HL-60/S4 treated with retinoic acid at 250 ng/mL for 4 days and 3 days (cell line): ENCODE results near the gene GNG7.
"Not testable (repeated sequence)": the region's sequence is repeated elsewhere in the genome, so short reads cannot be mapped to it uniquely, and the experiment has no call there.

Source experiments
- in situ Hi-C: fragments of 300-500 bp; cut with MboI; formaldehyde crosslinking; loops from 2 replicates; pipeline ENCODE4 v1.7.0; 2022; ENCODE audit warnings: low sequenced_read_pairs

The GNG7 gene

GRCh38 chr19:2556221-2557092 lies 146.0 kb downstream of the GNG7 start:
- in situ Hi-C loops = no loop called here

GRCh38 chr19:2555422-2556220 lies 146.9 kb downstream of the GNG7 start:
- in situ Hi-C loops = no loop called here

DNA sequence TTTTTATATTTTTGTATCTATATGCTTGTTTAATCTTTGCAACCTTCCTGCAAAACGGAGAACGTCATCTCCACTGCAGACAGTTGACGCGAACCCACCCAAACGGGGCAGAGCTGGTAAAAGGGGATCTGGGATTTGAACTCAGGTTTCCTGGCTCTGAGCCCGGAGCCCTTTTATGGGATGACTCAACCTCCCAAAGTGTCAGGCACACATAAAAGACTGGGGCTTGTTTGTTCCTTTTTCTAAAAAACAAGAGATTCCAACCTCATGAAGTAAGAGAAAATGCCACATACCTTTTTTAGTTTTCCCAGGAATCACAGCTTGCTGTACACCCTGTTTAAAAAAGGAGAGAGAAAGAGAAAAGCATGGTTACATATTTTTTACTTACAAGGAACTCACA lies 147.6 kb downstream of the GNG7 start:
- in situ Hi-C loops = no loop called here

- in situ Hi-C loops = no loop called here
Measured at GRCh38 chr19:2553510-2553909, 149.0 kb downstream of the GNG7 start.

DNA sequence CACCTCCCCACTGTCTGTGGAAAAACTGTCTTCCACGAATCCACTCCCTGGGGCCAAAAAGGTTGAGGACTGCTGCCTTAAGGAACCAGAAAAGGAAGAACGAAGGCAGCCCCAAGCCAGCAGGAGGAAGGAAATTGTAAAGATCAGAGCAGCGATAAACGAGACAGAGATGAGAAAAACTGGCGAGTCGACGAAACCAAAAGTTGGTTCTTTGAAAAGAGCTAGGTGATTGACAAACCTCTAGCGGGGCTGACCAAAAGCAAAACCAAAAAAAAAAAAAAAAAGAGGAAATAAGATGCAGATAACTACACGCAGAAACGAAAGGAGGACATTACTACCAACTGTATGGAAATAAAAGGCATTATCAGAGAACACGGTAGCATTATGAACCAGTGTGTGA lies 149.6 kb downstream of the GNG7 start:
- in situ Hi-C loops = no loop called here

- in situ Hi-C loops = no loop called here
Measured at GRCh38 chr19:2551864-2552185, 150.7 kb downstream of the GNG7 start.

- in situ Hi-C loops = no loop called here
Measured at GRCh38 chr19:2551172-2551863, 151.2 kb downstream of the GNG7 start.

DNA sequence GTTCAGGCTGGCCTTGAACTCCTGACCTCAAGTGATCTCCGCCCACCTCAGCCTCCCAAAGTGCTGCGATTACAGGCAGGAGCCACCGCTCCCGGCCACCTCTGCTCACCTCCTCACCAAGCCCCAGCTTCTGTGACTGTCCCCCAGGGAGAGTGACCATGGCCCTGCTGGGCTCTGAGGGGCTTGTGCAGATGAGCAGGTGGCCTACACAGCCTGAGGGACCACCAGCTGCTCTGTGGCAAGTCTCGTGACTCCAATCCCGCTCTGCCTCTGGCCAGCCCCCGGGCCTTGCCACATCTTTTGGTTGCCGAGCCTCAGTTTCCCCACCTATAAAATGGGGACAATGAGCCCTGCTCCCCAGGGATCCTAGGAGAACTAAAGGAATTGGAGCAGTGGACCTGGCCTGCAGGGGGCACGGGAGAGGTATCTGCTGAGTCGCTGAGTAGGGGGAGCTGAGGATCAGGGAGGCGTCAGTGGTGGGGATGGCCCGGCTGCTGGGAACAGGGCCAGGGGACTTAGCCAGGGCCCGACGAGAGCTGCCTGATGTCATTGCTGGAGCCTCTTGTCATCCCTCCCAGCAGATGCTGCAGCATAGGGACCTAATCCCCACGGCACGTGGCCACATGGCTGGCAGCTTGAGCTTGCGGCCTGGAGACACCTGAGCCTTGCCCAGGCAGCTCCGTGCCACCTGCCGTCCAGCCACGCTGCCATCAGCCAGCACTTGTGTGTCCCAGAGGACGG lies 151.9 kb downstream of the GNG7 start:
- in situ Hi-C loops = no loop called here

DNA sequence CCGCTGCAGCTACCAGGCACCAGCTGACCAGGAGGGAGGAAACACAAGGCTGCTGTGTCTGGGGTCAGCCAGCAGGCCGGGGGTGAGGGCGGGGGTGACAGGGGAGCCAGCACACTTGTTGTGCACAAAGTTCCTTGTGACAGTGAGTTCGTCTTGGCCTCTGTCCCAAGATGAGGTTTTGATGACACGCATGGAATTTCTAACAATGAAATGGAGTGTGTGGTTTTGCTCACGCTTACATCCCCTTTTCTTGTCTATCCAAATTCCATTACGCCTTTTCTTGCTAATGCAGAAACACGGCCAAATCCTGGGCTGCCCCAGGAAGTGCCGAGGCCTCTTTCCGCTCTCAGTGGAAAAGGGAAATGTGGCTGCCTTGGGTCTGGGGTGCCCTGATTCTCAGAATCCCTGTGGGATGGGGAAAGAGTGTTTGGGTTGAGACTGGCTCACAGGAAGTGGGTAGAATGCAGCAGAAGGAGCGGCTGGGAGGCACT lies 152.7 kb downstream of the GNG7 start:
- in situ Hi-C loops = no loop called here

DNA sequence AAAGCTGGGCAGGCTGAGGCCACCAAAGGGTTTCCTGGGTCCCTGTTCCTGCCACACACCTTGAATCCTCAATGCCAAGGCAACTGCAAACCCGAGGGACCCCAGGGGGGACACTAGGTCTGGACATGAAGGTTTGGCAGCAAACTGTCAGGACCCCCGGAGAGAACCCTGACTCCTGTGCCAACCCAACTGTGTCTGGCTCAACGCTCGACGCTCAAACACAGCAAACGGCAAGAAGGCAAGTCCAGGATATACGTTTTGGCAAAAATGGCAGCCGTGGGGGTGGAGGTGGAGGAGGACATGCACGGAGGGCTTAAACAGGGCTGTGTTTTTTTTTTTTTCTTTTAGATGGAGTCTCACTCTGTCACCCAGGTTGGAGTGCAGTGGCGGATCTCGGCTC lies 153.5 kb downstream of the GNG7 start:
- in situ Hi-C loops = no loop called here

DNA sequence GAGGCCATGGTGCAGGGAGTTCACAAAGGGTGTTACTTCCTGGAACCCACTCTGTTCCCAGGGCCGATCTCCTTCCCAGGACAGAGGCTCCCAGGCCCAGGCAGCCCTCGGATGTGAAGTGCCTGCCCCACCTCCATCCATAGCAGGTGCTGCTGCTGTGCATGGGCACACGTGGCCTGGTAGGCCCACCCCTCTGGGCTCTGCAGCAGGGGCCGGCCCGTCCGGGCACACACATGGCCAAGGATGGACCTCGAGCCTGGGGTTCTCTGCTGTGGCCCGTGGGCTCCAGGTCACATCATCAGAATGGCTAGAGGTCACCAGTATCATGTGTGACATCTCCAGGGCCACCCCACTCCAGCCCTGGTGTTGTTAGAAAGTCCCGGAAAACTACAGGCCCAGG lies 154.8 kb downstream of the GNG7 start:
- in situ Hi-C loops = no loop called here

- in situ Hi-C loops = no loop called here
Measured at GRCh38 chr19:2547033-2547680, 155.3 kb downstream of the GNG7 start.

GRCh38 chr19:2546128-2547032 lies 156.1 kb downstream of the GNG7 start:
- in situ Hi-C loops = no loop called here

DNA sequence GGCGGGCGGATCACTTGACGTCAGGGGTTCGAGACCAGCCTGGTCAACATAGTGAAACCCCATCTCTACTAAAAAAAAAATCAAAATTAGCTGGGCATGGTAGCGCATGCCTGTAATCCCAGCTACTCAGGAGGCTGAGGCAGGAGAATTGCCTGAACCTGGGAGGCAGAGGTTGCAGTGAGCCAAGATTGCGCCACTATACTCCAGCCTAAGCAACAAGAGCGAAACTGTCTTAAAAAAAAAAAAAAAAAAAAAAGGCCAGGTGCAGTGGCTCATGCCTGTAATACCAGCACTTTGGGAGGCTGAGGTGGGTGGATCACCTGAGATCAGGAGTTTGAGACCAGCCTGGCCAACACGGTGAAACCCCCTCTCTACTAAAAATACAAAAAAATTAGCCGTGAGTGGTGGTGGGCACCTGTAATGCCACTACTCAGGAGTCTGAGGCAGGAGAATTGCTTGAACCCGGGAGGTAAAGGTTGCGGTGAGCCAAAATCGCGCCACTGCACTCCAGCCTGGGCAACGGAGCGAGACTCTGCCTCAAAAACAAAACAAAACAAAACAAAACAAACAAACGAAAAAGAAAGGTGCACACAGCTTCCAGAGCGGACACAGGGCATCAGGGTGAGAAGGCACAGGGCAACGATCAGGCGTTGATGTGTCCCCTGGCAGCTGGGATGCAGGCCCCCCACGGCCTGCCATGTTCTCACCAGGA lies 156.9 kb downstream of the GNG7 start:
- in situ Hi-C loops = not testable (repeated sequence)

DNA sequence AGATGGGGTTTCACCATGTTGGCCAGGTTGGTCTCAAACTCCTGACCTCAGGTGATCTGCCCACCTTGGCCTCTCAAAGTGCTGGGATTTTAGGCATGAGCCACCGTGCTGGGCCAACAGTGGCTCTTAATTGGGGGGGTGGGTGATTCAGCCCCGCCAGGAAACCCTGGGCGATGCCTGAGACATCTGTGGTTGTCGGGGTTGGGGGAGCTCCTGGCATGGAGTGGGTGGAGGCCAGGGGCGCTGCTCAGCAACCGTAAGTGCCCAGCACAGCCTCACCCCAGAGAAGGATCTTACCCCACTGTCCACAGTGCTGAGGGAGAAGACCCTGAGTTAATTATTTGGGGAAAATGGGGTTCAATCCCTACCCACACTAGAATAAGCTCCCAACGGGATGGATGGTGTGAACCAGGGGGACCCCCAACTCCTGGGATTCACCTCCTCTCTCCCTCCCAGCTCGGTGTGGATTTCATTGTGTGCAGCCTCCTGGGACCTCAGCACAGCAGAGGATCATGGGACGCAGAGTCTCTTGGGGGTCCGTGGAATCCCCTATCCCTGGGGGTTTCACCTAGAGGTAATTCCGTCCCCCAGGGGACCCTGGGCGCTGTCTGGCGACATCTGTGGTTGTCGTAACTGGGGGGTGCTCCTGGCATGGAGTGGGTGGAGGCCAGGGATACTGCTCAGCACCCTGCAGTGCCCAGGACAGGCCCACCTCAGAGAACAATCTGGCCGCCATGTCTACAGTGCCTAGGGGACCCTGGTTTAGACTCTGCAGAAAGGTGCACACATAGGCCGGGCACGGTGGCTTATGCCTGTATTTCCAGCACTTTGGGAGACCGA lies 157.7 kb downstream of the GNG7 start:
- in situ Hi-C loops = no loop called here

- in situ Hi-C loops = no loop called here
Measured at GRCh38 chr19:2543463-2544442, 158.7 kb downstream of the GNG7 start.

- in situ Hi-C loops = not testable (repeated sequence)
Measured at GRCh38 chr19:2543072-2543462, 159.4 kb downstream of the GNG7 start.
